GM21528 (cell line): ENCODE measurements around the gene LIPA.
"Not testable (repeated sequence)": the region's sequence is repeated elsewhere in the genome, so short reads cannot be mapped to it uniquely, and the experiment has no call there.

ENCODE experiments used
- ATAC-seq: cut with Tn5 transposase; IDR thresholded peaks from one replicate; pipeline ENCODE4 v1.9.1; 2021; ENCODE audit warnings: mild to moderate bottlenecking, moderate library complexity; ENCODE audit not compliant: unreplicated experiment, low FRiP score

LIPA gene

GRCh38 chr10:89171996-89172395 lies 79.6 kb downstream of the LIPA start:
- no peak for ATAC-seq

- no peak for ATAC-seq
Observed at GRCh38 chr10:89171263-89171872, 80.2 kb downstream of the LIPA start.

GRCh38 chr10:89168354-89168900 lies 83.1 kb downstream of the LIPA start:
- ATAC-seq = not testable (repeated sequence)

GRCh38 chr10:89167915-89168314 lies 83.7 kb downstream of the LIPA start:
- no peak for ATAC-seq

GRCh38 chr10:89165923-89166322 lies 85.7 kb downstream of the LIPA start:
- no peak for ATAC-seq

- no peak for ATAC-seq
Observed at GRCh38 chr10:89164920-89165319, 86.7 kb downstream of the LIPA start.

GRCh38 chr10:89164080-89164479 lies 87.5 kb downstream of the LIPA start:
- ATAC-seq = peak; percentile 16
